Panc1 (cell line): ENCODE measurements around the gene FBLIM1. TPM values are rescaled to one million over a fixed set of nuclear protein-coding genes. Genes with fewer than 3 reads are reported as not detected.

Experiments
- ATAC-seq: fragments of 200-7000 bp; cut with Tn5 transposase; 2 replicates; pipeline ENCODE4 v1.9.1; 2020; ENCODE audit warnings: mild to moderate bottlenecking, moderate library complexity
- BruUV-seq: library from RNA; stranded (reverse); fragments of 400-500 nt; replicated peaks from 2 replicates; lab custom pipeline; 2021; lab: Mats Ljungman, UMichigan
- CTCF ChIA-PET: fragments of 300-600 bp; sonication (Branson Sonifier 250); formaldehyde crosslinking; loops from one replicate; lab custom pipeline; 2022; ENCODE audit warnings: antibody characterized with exemption; lab: Charles Lee
- POLR2A ChIA-PET: fragments of 300-600 bp; sonication (Branson Sonifier 250); formaldehyde crosslinking; loops from one replicate; lab custom pipeline; 2022; ENCODE audit warnings: antibody characterized with exemption; lab: Charles Lee
- DNase-seq: peaks from one replicate; pipeline ENCODE4 v3.0.0-alpha.2; 2010; ENCODE audit warnings: low read depth, low spot score
- H3K27ac ChIP-seq: 2 replicates; pipeline ENCODE4 v1.5.1; 2011; ENCODE audit warnings: mild to moderate bottlenecking, low read length, inconsistent platforms
- H3K27me3 ChIP-seq: fragments of 200-500 bp; sonication (Bioruptor generic); 2 replicates; pipeline ENCODE4 v1.6.0; 2014; ENCODE audit warnings: low read length, inconsistent platforms; ENCODE audit not compliant: control insufficient read depth, insufficient read depth
- H3K36me3 ChIP-seq: fragments of 200-500 bp; sonication (Bioruptor generic); 2 replicates; pipeline ENCODE4 v1.5.1; 2014; ENCODE audit warnings: inconsistent platforms, mild to moderate bottlenecking, low read length, moderate library complexity; ENCODE audit not compliant: control insufficient read depth, insufficient read depth
- H3K4me1 ChIP-seq: 2 replicates; pipeline ENCODE4 v1.5.1; 2011; ENCODE audit warnings: inconsistent platforms, mild to moderate bottlenecking, low read length, moderate library complexity; ENCODE audit not compliant: control insufficient read depth, insufficient read depth
- H3K4me3 ChIP-seq, 2 experiments: 2 replicates each; pipeline ENCODE4 v1.5.1; 2011 to 2012; ENCODE audit warnings: low read depth in 2 of 2, low read length in 2 of 2, mild to moderate bottlenecking in 2 of 2, inconsistent platforms in 1 of 2, moderate library complexity in 1 of 2
- H3K9me3 ChIP-seq: fragments of 200-500 bp; sonication (Bioruptor generic); 2 replicates; pipeline ENCODE4 v1.5.1; 2014; ENCODE audit warnings: low read depth, mild to moderate bottlenecking, inconsistent platforms, low read length, moderate library complexity; ENCODE audit not compliant: control insufficient read depth, insufficient read depth
- CTCF ChIP-seq: fragments of 450-650 bp; IDR thresholded peaks from 2 replicates; pipeline ENCODE4 v1.5.1; 2017; ENCODE audit warnings: mild to moderate bottlenecking
- POLR2AphosphoS5 ChIP-seq: IDR thresholded peaks from 2 replicates; pipeline ENCODE4 v1.6.1; 2012; ENCODE audit warnings: mild to moderate bottlenecking, low read depth, low read length, moderate library complexity
- SIN3A ChIP-seq: IDR thresholded peaks from 2 replicates; pipeline ENCODE4 v1.6.1; 2012; ENCODE audit warnings: low read depth, mild to moderate bottlenecking, low read length, moderate library complexity, borderline replicate concordance; ENCODE audit not compliant: insufficient read depth
- TCF7L2 ChIP-seq: IDR thresholded peaks from 2 replicates; pipeline ENCODE4 v1.6.1; 2011; ENCODE audit warnings: mild to moderate bottlenecking, low read depth, low read length, inconsistent platforms
- in situ Hi-C: cut with HindIII; loops from 2 replicates; pipeline ENCODE4 v1.10.0; 2016; ENCODE audit warnings: low sequenced_read_pairs, low pct_unique_long_range_greater_than_20kb
- intact Hi-C: fragments of 100-400 bp; cut with micrococcal nuclease; formaldehyde crosslinking; loops from one replicate; pipeline ENCODE4 v1.10.0; 2022; ENCODE audit not compliant: unreplicated experiment
- total RNA-seq: library from RNA; stranded (reverse); gene quantifications from one replicate; pipeline ENCODE4 v1.2.1, GENCODE V29; 2021; ENCODE audit not compliant: unreplicated experiment
- TF ChIP-seq, protein P1 (sequence below), 2 experiments: IDR thresholded peaks; 2 replicates each; pipeline ENCODE4 v1.6.1; 2011 to 2012; ENCODE audit warnings: low read depth in 2 of 2, control low read depth in 1 of 2, low read length in 1 of 2, mild to moderate bottlenecking in 1 of 2, moderate library complexity in 1 of 2; ENCODE audit not compliant: insufficient read depth in 1 of 2

The FBLIM1 gene
- total RNA-seq, 1 experiment from 2014 or later, result 4.3 TPM

- intact Hi-C loops, result no loop called here
- H3K27me3 ChIP-seq, result no peaks in the 10 kb centered on the region
- no peak within 1 kb of the TSS for H3K27ac ChIP-seq
- no peak within 1 kb of the TSS for H3K4me3 ChIP-seq
- in situ Hi-C loops, result no loop called here
- H3K9me3 ChIP-seq, result no peaks in the 10 kb centered on the region
- ATAC-seq (no peak), DNase-seq (no peak)
- TF ChIP-seq TCF7L2 (no peak), POLR2AphosphoS5 (no peak), SIN3A (no peak), CTCF (no peak)
- TF ChIP-seq, protein P1, sequence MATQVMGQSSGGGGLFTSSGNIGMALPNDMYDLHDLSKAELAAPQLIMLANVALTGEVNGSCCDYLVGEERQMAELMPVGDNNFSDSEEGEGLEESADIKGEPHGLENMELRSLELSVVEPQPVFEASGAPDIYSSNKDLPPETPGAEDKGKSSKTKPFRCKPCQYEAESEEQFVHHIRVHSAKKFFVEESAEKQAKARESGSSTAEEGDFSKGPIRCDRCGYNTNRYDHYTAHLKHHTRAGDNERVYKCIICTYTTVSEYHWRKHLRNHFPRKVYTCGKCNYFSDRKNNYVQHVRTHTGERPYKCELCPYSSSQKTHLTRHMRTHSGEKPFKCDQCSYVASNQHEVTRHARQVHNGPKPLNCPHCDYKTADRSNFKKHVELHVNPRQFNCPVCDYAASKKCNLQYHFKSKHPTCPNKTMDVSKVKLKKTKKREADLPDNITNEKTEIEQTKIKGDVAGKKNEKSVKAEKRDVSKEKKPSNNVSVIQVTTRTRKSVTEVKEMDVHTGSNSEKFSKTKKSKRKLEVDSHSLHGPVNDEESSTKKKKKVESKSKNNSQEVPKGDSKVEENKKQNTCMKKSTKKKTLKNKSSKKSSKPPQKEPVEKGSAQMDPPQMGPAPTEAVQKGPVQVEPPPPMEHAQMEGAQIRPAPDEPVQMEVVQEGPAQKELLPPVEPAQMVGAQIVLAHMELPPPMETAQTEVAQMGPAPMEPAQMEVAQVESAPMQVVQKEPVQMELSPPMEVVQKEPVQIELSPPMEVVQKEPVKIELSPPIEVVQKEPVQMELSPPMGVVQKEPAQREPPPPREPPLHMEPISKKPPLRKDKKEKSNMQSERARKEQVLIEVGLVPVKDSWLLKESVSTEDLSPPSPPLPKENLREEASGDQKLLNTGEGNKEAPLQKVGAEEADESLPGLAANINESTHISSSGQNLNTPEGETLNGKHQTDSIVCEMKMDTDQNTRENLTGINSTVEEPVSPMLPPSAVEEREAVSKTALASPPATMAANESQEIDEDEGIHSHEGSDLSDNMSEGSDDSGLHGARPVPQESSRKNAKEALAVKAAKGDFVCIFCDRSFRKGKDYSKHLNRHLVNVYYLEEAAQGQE (IDR thresholded peaks at IDR 0.05; ENCODE audit: insufficient read depth in 1 of 2, low read depth in 2 of 2, low read length in 1 of 2), result no peak
- H3K4me1 ChIP-seq, result peaks cover 2% of the 10 kb centered on the region
- ChIA-PET CTCF (no interaction called here), POLR2A (no interaction called here)
- no peaks in the 10 kb centered on the region for H3K36me3 ChIP-seq
- no TSS peak for BruUV-seq
Measured at GRCh38 chr1:15736038-15736891, 22.3 kb upstream of the FBLIM1 start, which contains the start of gene SLC25A34. TSS of gene SLC25A34 (plus strand) at chr1:15736258. CDS start at chr1:15736486, 228 bp downstream.

- Histone ChIP-seq H3K36me3 (no peaks in the 10 kb centered on the region), H3K9me3 (no peaks in the 10 kb centered on the region), H3K27ac (no peak overlapping the region), H3K4me3 (no peak overlapping the region), H3K27me3 (no peaks in the 10 kb centered on the region), H3K4me1 (peaks cover 4% of the 10 kb centered on the region)
- BruUV-seq, result no TSS peak
- CTCF ChIA-PET, result no interaction called here
- ATAC-seq (no peak), DNase-seq (no peak)
- intact Hi-C loops (no loop called here), in situ Hi-C loops (no loop called here)
- TF ChIP-seq TCF7L2 (no peak), SIN3A (no peak), CTCF (no peak), POLR2AphosphoS5 (no peak)
- TF ChIP-seq, protein P1 (IDR thresholded peaks at IDR 0.05; ENCODE audit: insufficient read depth in 1 of 2, low read depth in 2 of 2, low read length in 1 of 2), result no peak
- POLR2A ChIA-PET, result interaction anchor here (0.6 kb wide), 1 partner anchor 17 kb away, joined by 4 read pairs; no protein-coding TSS in a partner anchor
Measured at GRCh38 chr1:15736892-15737261, 21.7 kb upstream of the FBLIM1 start.
